ENCODE measurements around the gene CD207.

DNA sequence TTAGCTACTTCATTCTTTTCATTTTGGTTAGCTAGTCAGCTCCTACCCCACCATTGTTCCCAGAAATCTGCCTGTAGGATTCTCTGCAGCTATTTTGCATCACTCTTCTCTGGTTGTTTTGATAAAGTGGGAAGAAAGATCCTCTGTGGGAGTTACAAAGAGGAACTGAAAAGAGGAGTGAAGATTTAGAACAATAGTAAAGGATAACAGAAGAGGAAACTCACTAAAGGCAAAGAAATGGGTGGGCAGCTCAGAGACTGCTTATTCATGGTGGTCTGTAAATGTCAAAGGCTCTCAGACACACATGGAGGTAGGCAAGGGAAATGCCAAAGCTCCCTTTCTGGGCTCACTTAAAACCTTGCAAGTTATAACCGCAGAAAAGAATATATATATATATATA is 17.2 kb upstream of the CD207 start:
- TF ChIP-seq, protein P1, sequence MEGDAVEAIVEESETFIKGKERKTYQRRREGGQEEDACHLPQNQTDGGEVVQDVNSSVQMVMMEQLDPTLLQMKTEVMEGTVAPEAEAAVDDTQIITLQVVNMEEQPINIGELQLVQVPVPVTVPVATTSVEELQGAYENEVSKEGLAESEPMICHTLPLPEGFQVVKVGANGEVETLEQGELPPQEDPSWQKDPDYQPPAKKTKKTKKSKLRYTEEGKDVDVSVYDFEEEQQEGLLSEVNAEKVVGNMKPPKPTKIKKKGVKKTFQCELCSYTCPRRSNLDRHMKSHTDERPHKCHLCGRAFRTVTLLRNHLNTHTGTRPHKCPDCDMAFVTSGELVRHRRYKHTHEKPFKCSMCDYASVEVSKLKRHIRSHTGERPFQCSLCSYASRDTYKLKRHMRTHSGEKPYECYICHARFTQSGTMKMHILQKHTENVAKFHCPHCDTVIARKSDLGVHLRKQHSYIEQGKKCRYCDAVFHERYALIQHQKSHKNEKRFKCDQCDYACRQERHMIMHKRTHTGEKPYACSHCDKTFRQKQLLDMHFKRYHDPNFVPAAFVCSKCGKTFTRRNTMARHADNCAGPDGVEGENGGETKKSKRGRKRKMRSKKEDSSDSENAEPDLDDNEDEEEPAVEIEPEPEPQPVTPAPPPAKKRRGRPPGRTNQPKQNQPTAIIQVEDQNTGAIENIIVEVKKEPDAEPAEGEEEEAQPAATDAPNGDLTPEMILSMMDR (IDR thresholded peaks at IDR 0.05) = no peak
- no peak for TF ChIP-seq EP300 (IDR thresholded peaks at IDR 0.05)

Measured in tibial nerve (tissue), 4 donors.